ENCODE measurements around the gene C16orf90.

DNA sequence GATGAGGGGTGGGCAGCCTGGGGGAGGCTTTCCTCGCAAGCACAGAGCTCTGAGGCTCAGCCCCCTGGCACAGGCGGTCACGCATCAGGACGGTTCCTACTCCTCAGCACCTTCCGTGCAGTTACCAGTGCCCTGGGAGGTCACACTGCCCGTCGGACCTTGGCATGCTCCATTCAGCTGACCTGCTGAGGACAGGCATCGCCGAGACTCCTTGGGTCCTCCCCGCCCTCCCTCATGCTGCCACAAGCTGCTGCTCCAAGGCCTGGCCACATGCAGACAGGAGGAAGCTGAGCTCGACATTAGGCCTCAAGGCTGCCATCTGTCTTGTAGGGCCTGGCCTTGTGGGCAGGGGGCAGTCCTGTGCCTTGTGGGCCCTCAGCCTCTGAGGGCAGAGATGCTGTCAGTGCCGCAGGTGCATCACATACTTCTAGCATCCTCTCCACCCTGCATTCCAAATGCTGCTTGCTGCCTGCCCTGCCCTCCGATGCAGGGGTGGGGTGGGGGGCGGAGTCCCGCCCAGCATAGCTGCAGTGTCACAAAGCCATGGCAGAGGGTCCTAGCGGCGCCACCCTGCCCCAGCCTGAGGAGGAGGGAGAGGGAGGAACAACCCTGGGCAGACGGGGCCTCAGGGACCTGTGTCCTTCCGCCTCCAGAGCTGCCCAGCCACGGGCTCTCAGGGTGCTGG, 9.3 kb downstream of the C16orf90 start:
- TF ChIP-seq, protein P1, sequence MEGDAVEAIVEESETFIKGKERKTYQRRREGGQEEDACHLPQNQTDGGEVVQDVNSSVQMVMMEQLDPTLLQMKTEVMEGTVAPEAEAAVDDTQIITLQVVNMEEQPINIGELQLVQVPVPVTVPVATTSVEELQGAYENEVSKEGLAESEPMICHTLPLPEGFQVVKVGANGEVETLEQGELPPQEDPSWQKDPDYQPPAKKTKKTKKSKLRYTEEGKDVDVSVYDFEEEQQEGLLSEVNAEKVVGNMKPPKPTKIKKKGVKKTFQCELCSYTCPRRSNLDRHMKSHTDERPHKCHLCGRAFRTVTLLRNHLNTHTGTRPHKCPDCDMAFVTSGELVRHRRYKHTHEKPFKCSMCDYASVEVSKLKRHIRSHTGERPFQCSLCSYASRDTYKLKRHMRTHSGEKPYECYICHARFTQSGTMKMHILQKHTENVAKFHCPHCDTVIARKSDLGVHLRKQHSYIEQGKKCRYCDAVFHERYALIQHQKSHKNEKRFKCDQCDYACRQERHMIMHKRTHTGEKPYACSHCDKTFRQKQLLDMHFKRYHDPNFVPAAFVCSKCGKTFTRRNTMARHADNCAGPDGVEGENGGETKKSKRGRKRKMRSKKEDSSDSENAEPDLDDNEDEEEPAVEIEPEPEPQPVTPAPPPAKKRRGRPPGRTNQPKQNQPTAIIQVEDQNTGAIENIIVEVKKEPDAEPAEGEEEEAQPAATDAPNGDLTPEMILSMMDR (IDR thresholded peaks at IDR 0.05), result no peak
- no peak for TF ChIP-seq EZH2phosphoT487 (IDR thresholded peaks at IDR 0.05)

Measured in neural progenitor cell (in vitro differentiated cells).